Stimulated activated naive B cell treated with anti-CD40 and anti-IgM and Interleukin-4, amounts not matched to agents 10 μg/mL and 1 μg/mL and 100 μg/mL, for 72 hours (primary cell): ENCODE data around the gene CALM1.

ENCODE experiments used
- ATAC-seq, 2 donors: fragments of 150-1000 bp; cut with Tn5 transposase; replicated peaks; 2 replicates each; pipeline ENCODE4 v1.10.0; 2021; ENCODE audit warnings: moderate library complexity in 1 of 2
- DNase-seq: peaks from one replicate; pipeline ENCODE4 v3.0.0; 2021
- H3K27ac Mint-ChIP-seq: one replicate; pipeline ENCODE4 v1.8.0; 2022; ENCODE audit warnings: mild to moderate bottlenecking, mixed read lengths
- H3K27me3 Mint-ChIP-seq, 2 donors: one replicate each; pipeline ENCODE4 v1.8.0; 2022; ENCODE audit warnings: mixed read lengths in 2 of 2
- H3K36me3 Mint-ChIP-seq, 2 donors: one replicate each; pipeline ENCODE4 v1.8.0; 2022; ENCODE audit warnings: mixed read lengths in 2 of 2, mild to moderate bottlenecking in 1 of 2
- H3K4me1 Mint-ChIP-seq, 2 donors: one replicate each; pipeline ENCODE4 v1.8.0; 2022; ENCODE audit warnings: mixed read lengths in 2 of 2, mild to moderate bottlenecking in 1 of 2
- H3K4me3 Mint-ChIP-seq, 2 donors: one replicate each; pipeline ENCODE4 v1.8.0; 2022; ENCODE audit warnings: mild to moderate bottlenecking in 2 of 2, mixed read lengths in 2 of 2, moderate library complexity in 1 of 2
- H3K9me3 Mint-ChIP-seq, 2 donors: one replicate each; pipeline ENCODE4 v1.8.0; 2022; ENCODE audit warnings: mixed read lengths in 2 of 2, mild to moderate bottlenecking in 1 of 2

CALM1 gene

DNA sequence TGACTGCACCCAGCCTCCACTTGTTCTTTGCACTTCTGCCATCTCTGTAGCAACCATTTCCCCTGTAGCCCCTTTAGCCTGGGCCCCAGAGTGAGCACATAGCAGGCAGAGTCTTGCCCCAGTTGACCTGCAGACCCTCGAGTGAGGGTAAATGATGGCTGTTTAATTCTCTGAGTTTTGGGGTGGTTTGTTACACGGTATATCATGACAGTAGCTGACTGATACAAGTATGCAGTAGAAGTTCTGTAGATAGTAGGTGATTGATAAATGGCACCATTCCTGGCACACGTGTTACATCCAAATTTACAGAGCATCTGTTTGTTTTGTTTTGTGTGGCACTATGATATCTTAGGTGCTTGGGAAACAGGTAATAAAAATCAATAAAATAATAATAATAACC lies 32.4 kb downstream of the CALM1 start:
- Mint-ChIP-seq H3K27me3 (no peaks in the 10 kb centered on the region), H3K9me3 (no peaks in the 10 kb centered on the region), H3K36me3 (no peaks in the 10 kb centered on the region), H3K4me3 (no peak overlapping the region), H3K4me1 (peaks cover 3 to 9% of the 10 kb centered on the region in 2 donors), H3K27ac (no peak overlapping the region)
- ATAC-seq (no peak), DNase-seq (no peak)

DNA sequence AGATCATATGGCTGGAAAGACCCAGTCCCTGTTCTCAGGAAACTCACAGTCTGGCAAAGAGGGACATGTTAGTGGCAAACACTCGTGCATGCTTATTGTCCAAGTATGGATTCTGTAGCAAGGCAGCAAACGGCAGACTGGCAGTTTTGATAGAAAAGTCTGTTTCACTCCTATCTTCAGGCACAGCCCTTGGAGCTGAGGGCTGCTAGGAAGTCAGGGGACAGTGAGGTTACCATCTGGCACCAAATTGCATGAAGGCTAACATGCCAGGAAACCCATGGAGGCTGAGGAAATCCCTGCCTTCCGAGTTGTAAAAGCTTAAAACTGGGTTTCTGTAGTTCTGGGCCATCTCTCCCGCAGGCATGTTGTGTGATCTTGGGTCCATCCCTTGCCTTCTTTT lies 32.9 kb downstream of the CALM1 start:
- Mint-ChIP-seq H3K4me1 (peaks cover 3 to 9% of the 10 kb centered on the region in 2 donors), H3K4me3 (no peak overlapping the region), H3K27ac (no peak overlapping the region), H3K27me3 (no peaks in the 10 kb centered on the region), H3K9me3 (no peaks in the 10 kb centered on the region), H3K36me3 (no peaks in the 10 kb centered on the region)
- ATAC-seq (no peak), DNase-seq (no peak)

DNA sequence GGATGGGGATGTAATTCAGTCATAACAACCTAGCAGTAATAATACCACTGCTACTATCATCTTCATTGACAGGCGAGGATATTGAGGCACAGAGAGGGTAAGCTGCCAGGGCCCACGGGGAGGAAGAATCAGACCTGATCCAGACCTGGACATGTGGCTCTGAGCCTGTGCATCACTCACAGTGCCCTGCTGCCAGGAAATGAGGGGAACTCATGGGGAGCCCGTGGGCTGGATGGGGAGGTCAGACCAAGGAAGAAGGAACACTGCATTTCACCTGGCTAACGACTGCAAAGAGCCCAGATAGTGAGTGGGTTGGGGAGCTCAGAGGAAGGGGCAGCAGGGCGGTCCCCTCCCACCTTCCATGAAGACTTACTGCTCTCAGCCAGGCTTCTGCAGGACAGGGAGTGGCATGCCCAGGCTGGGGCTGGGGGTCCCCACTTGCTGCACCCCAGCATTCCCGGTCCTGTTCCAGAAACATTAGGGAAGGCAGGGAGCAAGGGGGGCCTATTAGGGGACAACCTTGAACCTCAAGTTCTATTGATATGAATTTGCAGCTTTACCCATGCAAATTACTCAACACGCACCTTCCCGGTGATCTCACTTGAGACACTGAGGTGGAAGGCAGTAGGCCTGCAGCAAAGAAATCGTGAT lies 37.7 kb downstream of the CALM1 start:
- no peaks in the 10 kb centered on the region for H3K27me3 Mint-ChIP-seq
- no peak overlapping the region for H3K4me3 Mint-ChIP-seq
- ATAC-seq (no peak), DNase-seq (no peak)
- H3K4me1 Mint-ChIP-seq = no peaks in the 10 kb centered on the region
- no peak overlapping the region for H3K27ac Mint-ChIP-seq
- H3K36me3 Mint-ChIP-seq = no peaks in the 10 kb centered on the region
- no peaks in the 10 kb centered on the region for H3K9me3 Mint-ChIP-seq

DNA sequence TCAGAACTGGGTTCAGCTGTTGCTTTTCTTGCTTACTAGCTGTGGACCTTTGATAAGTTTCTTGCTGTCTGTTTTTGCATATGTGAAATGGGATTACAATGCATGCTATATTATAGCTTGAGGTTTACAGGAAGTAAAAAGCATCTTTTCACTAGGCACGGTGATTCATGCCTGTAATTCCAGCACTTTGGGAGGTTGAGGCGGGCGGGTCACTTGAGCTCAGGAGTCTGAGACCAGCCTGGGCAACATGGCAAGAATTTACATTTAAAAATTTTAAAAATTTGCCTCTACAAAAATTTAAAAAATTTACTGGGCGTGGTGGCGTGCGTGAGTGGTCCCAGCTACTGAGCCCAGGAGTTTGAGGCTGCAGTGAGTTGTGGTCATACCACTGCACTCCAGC lies 42.0 kb downstream of the CALM1 start:
- H3K4me1 Mint-ChIP-seq = no peaks in the 10 kb centered on the region
- no peaks in the 10 kb centered on the region for H3K36me3 Mint-ChIP-seq
- H3K27me3 Mint-ChIP-seq = peaks cover 0 to 4% of the 10 kb centered on the region in 2 donors
- H3K27ac Mint-ChIP-seq = no peak overlapping the region
- H3K9me3 Mint-ChIP-seq = no peaks in the 10 kb centered on the region
- no peak for DNase-seq
- no peak for ATAC-seq
- H3K4me3 Mint-ChIP-seq = no peak overlapping the region

DNA sequence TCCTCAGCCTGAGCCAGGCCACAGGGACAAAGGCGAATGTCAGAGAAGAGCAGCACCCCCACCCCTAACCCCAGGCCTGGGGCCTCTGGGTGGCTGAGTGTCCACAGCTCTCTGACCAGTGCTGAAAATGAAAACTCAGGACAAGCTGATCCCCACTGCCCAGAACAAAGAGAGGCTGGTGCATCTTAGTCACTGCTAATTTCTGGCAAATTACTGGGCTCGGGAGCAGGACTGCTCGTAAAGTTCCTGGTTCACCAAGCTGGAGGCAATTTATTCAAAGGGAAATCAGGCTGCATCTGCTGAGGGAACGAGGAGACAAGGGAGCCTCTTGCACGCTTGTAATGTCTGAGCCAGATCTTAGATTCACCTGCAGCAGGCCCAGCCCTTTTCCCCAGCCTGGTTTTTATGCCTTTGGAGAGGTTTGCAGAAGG lies 43.2 kb downstream of the CALM1 start:
- Mint-ChIP-seq H3K36me3 (no peaks in the 10 kb centered on the region), H3K27ac (no peak overlapping the region), H3K4me1 (no peaks in the 10 kb centered on the region), H3K27me3 (peaks cover 0 to 4% of the 10 kb centered on the region in 2 donors), H3K4me3 (no peak overlapping the region), H3K9me3 (no peaks in the 10 kb centered on the region)
- DNase-seq = no peak
- no peak for ATAC-seq

DNA sequence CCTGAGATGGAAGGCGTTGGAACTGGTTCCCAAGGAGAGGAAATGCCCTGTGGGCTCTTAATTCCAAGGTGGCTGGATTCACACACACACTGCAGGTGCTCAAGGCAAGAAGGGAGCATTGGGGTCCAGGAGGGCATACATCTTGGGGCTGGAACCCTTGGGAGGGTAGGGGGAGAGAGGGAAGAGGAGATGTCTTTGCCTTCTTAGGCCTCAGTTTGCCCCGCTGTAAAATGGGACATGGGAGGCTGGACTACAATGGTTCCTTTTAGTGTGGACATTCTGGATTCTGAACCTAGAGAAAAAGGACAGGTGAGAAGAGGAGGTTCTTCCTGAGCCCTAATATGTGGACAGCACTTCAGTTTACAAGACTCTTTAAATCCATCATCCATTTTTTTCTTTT lies 43.8 kb downstream of the CALM1 start:
- Mint-ChIP-seq H3K36me3 (no peaks in the 10 kb centered on the region), H3K27me3 (peaks cover 0 to 4% of the 10 kb centered on the region in 2 donors), H3K27ac (no peak overlapping the region), H3K9me3 (no peaks in the 10 kb centered on the region), H3K4me1 (no peaks in the 10 kb centered on the region), H3K4me3 (no peak overlapping the region)
- ATAC-seq (no peak), DNase-seq (no peak)

DNA sequence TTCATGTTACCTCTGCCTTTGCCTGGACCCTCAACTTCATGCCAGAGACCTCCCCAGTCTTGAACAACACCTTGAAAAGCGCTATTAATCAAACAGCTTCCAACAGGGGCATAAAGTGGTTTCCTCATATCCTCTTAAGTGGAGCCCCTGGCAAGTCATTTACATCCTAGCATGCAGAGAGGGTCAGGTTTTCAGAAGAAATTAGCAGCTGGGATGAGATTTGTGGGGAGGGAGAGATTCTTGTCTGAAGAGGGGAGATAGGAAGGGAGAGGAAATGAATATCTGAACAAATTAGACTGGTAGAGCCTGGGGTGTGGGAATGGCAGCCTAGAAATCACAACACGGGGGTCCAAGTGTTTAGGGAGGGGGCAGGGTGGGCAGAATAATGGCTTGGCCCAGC lies 45.6 kb downstream of the CALM1 start:
- Mint-ChIP-seq H3K4me3 (no peak overlapping the region), H3K9me3 (no peaks in the 10 kb centered on the region), H3K27ac (no peak overlapping the region), H3K27me3 (peaks cover 0 to 4% of the 10 kb centered on the region in 2 donors), H3K4me1 (no peaks in the 10 kb centered on the region), H3K36me3 (no peaks in the 10 kb centered on the region)
- ATAC-seq (no peak), DNase-seq (no peak)

DNA sequence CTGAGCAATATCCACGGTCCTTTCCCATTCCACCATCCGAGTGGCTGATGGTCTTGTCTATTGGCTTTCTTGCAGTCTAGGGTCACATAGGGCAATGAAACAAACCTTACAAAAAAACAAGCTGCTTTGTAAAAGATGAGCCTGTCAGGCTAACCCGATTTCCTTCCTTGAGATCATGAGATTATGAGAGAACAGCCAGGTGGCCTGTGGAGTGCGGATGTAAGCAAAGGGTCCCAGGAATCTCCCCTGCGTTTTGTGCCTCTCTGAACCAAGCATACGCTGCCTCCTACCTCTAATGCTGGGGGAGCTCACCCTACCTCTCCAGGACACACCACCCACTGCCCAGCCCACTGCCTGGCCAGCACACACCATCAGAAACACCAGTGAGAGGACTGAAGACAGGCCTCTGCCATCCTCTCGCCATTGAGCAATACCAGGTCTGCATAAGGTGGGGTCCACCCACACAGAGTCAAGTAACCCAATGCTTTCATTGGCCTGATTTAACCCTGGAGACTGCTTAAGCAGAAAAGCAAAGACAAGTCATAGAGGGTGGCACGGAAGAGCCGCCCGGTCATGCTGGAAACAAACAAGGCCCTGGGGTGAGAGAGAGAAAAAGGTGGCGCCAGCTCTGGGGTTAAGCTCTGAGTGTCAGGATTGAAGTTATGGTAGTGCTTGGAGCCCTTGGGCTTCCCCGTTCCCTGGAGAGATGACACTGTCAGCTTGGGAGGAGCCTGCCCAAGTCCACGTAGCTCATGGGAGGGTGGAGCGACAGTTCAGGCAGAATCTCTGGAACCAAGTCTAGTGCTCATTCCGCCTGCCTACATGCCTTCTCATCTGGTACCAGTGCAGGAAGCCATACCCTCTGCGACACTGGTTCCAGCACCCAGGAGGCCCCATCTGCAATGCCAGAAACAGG lies 46.6 kb downstream of the CALM1 start:
- H3K4me3 Mint-ChIP-seq = no peak overlapping the region
- no peaks in the 10 kb centered on the region for H3K36me3 Mint-ChIP-seq
- no peak for DNase-seq
- H3K27ac Mint-ChIP-seq = no peak overlapping the region
- H3K4me1 Mint-ChIP-seq = no peaks in the 10 kb centered on the region
- ATAC-seq = no peak
- H3K27me3 Mint-ChIP-seq = peaks cover 4 to 8% of the 10 kb centered on the region in 2 donors
- H3K9me3 Mint-ChIP-seq = peaks cover 0 to 4% of the 10 kb centered on the region in 2 donors

DNA sequence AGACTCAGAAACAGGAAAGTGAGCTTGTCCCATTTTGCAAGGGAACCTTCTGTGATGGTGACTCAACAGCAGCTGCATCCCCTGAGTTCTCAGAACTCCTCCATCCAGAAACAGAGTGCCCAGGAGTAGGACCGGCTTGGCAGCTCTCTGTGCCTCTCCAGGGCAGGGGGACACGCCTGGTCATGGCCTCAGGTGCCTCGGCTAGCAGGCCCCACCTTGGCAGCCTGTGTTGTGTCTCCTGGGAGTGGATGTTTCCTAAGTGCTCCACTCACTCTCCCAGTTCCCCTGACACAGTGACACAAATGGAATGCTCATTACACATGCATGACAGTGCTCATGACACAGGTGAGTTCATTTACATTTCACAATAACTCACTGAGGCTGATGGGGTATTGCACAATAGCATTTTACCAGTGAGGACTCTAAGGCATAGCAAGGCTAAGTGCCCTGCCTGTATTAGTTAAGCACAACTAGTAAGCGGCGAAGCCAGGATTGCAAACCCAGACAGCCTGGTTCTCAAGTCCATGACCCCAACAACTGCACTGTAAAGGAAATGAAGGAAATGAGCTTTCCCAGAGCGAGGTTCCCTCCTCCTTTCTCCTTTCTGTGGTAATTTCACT lies 47.4 kb downstream of the CALM1 start:
- ATAC-seq (no peak), DNase-seq (no peak)

DNA sequence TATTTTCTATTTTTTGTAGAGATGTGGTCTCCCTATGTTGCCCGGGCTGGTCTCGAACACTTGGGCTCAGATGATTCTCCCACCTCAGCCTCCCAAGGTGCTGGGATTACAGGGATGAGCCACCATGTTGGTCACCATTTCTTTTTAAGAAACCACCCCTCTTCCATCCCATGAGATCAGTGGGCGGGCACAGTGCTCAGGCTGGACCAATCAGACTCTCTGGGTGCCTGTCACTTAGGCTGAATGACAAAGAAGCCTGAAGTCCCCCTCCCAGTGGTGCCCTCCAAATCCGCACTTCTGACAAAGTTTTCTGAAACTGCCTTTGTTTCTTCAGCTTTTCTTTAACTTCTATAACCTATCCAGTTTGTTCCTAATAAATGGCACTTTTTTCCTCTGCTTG lies 48.2 kb downstream of the CALM1 start:
- ATAC-seq (no peak), DNase-seq (no peak)
- peaks cover 4 to 12% of the 10 kb centered on the region in 2 donors for H3K27me3 Mint-ChIP-seq
- peaks cover 0 to 4% of the 10 kb centered on the region in 2 donors for H3K9me3 Mint-ChIP-seq
- no peak overlapping the region for H3K4me3 Mint-ChIP-seq
- no peaks in the 10 kb centered on the region for H3K4me1 Mint-ChIP-seq
- no peaks in the 10 kb centered on the region for H3K36me3 Mint-ChIP-seq
- no peak overlapping the region for H3K27ac Mint-ChIP-seq

More for the DNA sequence above, 47.4 kb downstream of the CALM1 start:
- no peak overlapping the region for H3K27ac Mint-ChIP-seq
- H3K4me1 Mint-ChIP-seq = no peaks in the 10 kb centered on the region
- peaks cover 0 to 4% of the 10 kb centered on the region in 2 donors for H3K9me3 Mint-ChIP-seq
- H3K4me3 Mint-ChIP-seq = no peak overlapping the region
- no peaks in the 10 kb centered on the region for H3K36me3 Mint-ChIP-seq
- peaks cover 4 to 8% of the 10 kb centered on the region in 2 donors for H3K27me3 Mint-ChIP-seq

DNA sequence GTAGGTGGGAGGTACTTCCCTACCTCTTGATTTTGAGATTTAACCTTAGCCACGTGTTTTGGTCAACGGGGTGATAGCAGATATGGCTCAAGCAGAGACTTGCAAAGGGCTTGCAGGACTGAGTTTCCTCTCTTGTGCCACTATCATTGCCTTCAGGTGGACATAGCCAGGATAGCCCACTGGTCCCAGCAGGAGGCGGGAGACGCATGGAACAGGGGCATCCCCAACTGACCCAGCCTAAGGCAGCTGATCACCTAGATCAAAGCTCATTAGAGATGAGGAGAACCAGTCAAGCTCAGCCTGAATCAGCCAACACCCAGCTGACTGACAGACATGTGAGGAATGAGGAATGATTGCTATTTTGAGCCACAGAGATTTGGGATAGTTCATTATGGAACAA lies 49.6 kb downstream of the CALM1 start:
- Mint-ChIP-seq H3K4me3 (no peak overlapping the region), H3K9me3 (peaks cover 0 to 4% of the 10 kb centered on the region in 2 donors), H3K36me3 (no peaks in the 10 kb centered on the region), H3K4me1 (peaks cover under 1 to 2% of the 10 kb centered on the region in 2 donors), H3K27me3 (peaks cover 4 to 13% of the 10 kb centered on the region in 2 donors), H3K27ac (no peak overlapping the region)
- ATAC-seq (no peak), DNase-seq (no peak)

DNA sequence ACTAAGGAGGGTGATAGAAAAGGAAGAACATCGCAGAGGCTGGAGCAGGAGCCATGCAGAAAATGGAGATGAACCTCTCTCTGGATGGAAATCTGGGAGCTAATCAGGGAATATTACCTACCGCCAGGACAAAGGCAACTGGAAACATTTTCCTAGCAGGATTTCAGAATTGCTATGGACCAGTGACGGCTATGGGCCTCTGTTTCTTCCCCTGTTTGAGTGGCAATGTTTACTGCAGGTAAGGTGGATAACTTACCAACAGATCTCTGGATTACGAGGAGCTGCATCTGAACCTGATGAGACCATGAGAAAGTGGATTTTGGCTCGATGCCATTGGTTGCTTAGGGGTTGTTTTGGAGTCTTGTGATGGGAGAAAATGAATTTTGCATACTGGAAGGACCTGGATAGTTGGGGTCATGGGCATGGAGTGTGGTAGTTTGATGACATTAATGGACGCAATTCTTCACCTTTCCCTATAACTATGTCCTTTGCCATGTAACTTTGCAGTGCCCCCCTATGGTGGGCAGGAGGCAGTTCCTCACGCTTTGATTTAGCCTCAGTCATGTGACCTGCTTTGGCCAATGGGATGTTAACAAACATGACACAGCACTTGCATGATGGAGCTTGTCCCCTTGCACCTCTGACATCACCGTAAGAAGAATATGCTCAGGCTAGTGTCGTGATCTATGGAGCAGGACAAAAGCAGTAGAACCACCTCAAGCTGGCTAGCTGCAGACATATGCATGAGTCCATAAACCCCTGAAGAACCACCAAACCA lies 51.1 kb downstream of the CALM1 start:
- peaks cover 0 to 4% of the 10 kb centered on the region in 2 donors for H3K9me3 Mint-ChIP-seq
- ATAC-seq (no peak), DNase-seq (no peak)
- H3K27me3 Mint-ChIP-seq = peaks cover 4 to 13% of the 10 kb centered on the region in 2 donors
- no peaks in the 10 kb centered on the region for H3K36me3 Mint-ChIP-seq
- no peak overlapping the region for H3K27ac Mint-ChIP-seq
- peaks cover 14 to 16% of the 10 kb centered on the region in 2 donors for H3K4me1 Mint-ChIP-seq
- no peak overlapping the region for H3K4me3 Mint-ChIP-seq

DNA sequence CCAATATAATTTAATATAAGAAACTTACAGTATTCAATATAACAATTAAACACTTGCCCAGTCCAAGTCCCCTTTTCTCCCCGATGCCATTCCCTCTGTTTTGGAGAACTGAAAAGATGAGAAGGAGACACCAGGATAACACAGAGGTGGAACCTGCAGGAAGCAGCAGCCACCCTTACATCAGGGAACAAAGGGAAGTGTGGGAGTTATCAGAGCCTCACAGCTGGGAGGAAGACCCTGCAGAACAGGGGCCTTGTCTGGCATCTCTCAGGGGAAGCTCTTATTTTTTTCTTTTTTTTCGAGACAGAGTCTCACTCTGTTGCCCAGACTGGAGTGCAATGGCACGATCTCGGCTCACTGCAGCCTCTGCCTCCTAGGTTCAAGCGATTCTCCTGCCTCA lies 52.6 kb downstream of the CALM1 start:
- Mint-ChIP-seq H3K4me3 (no peak overlapping the region), H3K9me3 (peaks cover 0 to 4% of the 10 kb centered on the region in 2 donors), H3K4me1 (peaks cover 14 to 18% of the 10 kb centered on the region in 2 donors), H3K36me3 (no peaks in the 10 kb centered on the region), H3K27ac (no peak overlapping the region), H3K27me3 (peaks cover 0 to 13% of the 10 kb centered on the region in 2 donors)
- DNase-seq (no peak), ATAC-seq (no peak)

DNA sequence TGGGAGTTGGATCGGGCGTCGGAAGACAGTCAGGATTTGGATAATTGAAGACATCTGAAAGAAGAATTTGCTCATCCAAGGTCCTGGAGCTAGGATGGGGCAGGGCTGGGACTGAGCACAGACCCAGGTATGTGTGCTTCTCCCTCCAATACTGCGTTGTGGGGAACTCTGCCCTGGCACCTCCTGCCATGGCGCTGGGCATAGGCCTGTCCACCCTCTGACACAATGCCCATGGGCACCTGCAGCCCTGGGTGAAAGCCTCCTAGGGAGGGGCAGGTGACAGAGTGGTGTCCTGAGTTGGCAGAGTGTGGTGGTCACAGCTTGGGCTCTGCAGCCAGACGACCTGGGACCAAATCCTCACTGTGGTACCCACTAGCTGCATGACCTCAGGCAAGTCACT lies 53.3 kb downstream of the CALM1 start:
- Mint-ChIP-seq H3K9me3 (peaks cover 0 to 4% of the 10 kb centered on the region in 2 donors), H3K4me3 (no peak overlapping the region), H3K27me3 (peaks cover 0 to 13% of the 10 kb centered on the region in 2 donors), H3K36me3 (no peaks in the 10 kb centered on the region), H3K4me1 (peaks cover 14 to 18% of the 10 kb centered on the region in 2 donors), H3K27ac (no peak overlapping the region)
- DNase-seq (no peak), ATAC-seq (no peak)
